ENCODE data around the gene UBL5. TPM values are rescaled to one million over a fixed set of nuclear protein-coding genes. Genes with fewer than 3 reads are reported as not detected.
"Not testable (repeated sequence)": the region's sequence is repeated elsewhere in the genome, so short reads cannot be mapped to it uniquely, and the experiment has no call there.

UBL5 gene
- total RNA-seq, 1 donor from 2014 or later = 399 TPM

- DNase-seq (ENCODE audit: low spot score) = no peak
- H3K27ac Mint-ChIP-seq (ENCODE audit: unreplicated experiment) = no peak overlapping the region
- H3K4me3 Mint-ChIP-seq (ENCODE audit: unreplicated experiment) = peak overlapping the region; percentile 69
- no peaks in the 10 kb centered on the region for H3K9me3 Mint-ChIP-seq (ENCODE audit: unreplicated experiment)
- peaks cover 3% of the 10 kb centered on the region for H3K36me3 Mint-ChIP-seq (ENCODE audit: low read depth, unreplicated experiment)
- peaks cover 5% of the 10 kb centered on the region for H3K27me3 Mint-ChIP-seq (ENCODE audit: unreplicated experiment)
- TF ChIP-seq CTCF (IDR thresholded peaks at IDR 0.05; ENCODE audit: unreplicated experiment) = no peak
- peaks cover 27% of the 10 kb centered on the region for H3K4me1 Mint-ChIP-seq (ENCODE audit: unreplicated experiment)
Measured at GRCh38 chr19:9786819-9787218, 40.9 kb upstream of the UBL5 start.

GRCh38 chr19:9788604-9789003 lies 39.1 kb upstream of the UBL5 start:
- H3K9me3 Mint-ChIP-seq (ENCODE audit: unreplicated experiment); H3K4me3 Mint-ChIP-seq (ENCODE audit: unreplicated experiment); H3K27ac Mint-ChIP-seq (ENCODE audit: unreplicated experiment); DNase-seq (ENCODE audit: low spot score); H3K36me3 Mint-ChIP-seq (ENCODE audit: low read depth, unreplicated experiment); H3K27me3 Mint-ChIP-seq (ENCODE audit: unreplicated experiment): not testable (repeated sequence)
- peaks cover 32% of the 10 kb centered on the region for H3K4me1 Mint-ChIP-seq (ENCODE audit: unreplicated experiment)

- H3K4me3 Mint-ChIP-seq (ENCODE audit: unreplicated experiment) = no peak overlapping the region
- H3K27me3 Mint-ChIP-seq (ENCODE audit: unreplicated experiment) = peaks cover 10% of the 10 kb centered on the region
- no peak overlapping the region for H3K27ac Mint-ChIP-seq (ENCODE audit: unreplicated experiment)
- H3K9me3 Mint-ChIP-seq (ENCODE audit: unreplicated experiment) = no peaks in the 10 kb centered on the region
- H3K4me1 Mint-ChIP-seq (ENCODE audit: unreplicated experiment) = peaks cover 29% of the 10 kb centered on the region
- DNase-seq (ENCODE audit: low spot score) = no peak
- H3K36me3 Mint-ChIP-seq (ENCODE audit: low read depth, unreplicated experiment) = peaks cover 10% of the 10 kb centered on the region
- no peak for TF ChIP-seq CTCF (IDR thresholded peaks at IDR 0.05; ENCODE audit: unreplicated experiment)
Measured at GRCh38 chr19:9789066-9789465, 38.7 kb upstream of the UBL5 start.

GRCh38 chr19:9789579-9789978 lies 38.1 kb upstream of the UBL5 start:
- H3K36me3 Mint-ChIP-seq (ENCODE audit: low read depth, unreplicated experiment); H3K27ac Mint-ChIP-seq (ENCODE audit: unreplicated experiment); H3K9me3 Mint-ChIP-seq (ENCODE audit: unreplicated experiment); H3K4me3 Mint-ChIP-seq (ENCODE audit: unreplicated experiment); DNase-seq (ENCODE audit: low spot score): not testable (repeated sequence)
- peaks cover 10% of the 10 kb centered on the region for H3K27me3 Mint-ChIP-seq (ENCODE audit: unreplicated experiment)
- peaks cover 24% of the 10 kb centered on the region for H3K4me1 Mint-ChIP-seq (ENCODE audit: unreplicated experiment)

GRCh38 chr19:9791073-9791367 lies 36.7 kb upstream of the UBL5 start:
- H3K9me3 Mint-ChIP-seq (ENCODE audit: unreplicated experiment); H3K36me3 Mint-ChIP-seq (ENCODE audit: low read depth, unreplicated experiment); H3K27ac Mint-ChIP-seq (ENCODE audit: unreplicated experiment); H3K27me3 Mint-ChIP-seq (ENCODE audit: unreplicated experiment); DNase-seq (ENCODE audit: low spot score): not testable (repeated sequence)
- H3K4me3 Mint-ChIP-seq (ENCODE audit: unreplicated experiment) = peak overlapping the region; percentile 85
- H3K4me1 Mint-ChIP-seq (ENCODE audit: unreplicated experiment) = peaks cover 17% of the 10 kb centered on the region

- H3K27me3 Mint-ChIP-seq (ENCODE audit: unreplicated experiment) = peaks cover 7% of the 10 kb centered on the region
- peaks cover 21% of the 10 kb centered on the region for H3K4me1 Mint-ChIP-seq (ENCODE audit: unreplicated experiment)
- peaks cover 13% of the 10 kb centered on the region for H3K36me3 Mint-ChIP-seq (ENCODE audit: low read depth, unreplicated experiment)
- H3K4me3 Mint-ChIP-seq (ENCODE audit: unreplicated experiment) = peak overlapping the region; percentile 86
- TF ChIP-seq CTCF (IDR thresholded peaks at IDR 0.05; ENCODE audit: unreplicated experiment) = no peak
- peak; percentile 91 for DNase-seq (ENCODE audit: low spot score)
- no peaks in the 10 kb centered on the region for H3K9me3 Mint-ChIP-seq (ENCODE audit: unreplicated experiment)
- no peak overlapping the region for H3K27ac Mint-ChIP-seq (ENCODE audit: unreplicated experiment)
Measured at GRCh38 chr19:9791552-9792205, 36.0 kb upstream of the UBL5 start.

Data from endothelial cell (in vitro differentiated cells).